ELF-1 (cell line): ENCODE results near the gene SLC12A3.
"Not testable (repeated sequence)": the region's sequence is repeated elsewhere in the genome, so short reads cannot be mapped to it uniquely, and the experiment has no call there.

Experiments used
- DNase-seq: peaks from one replicate; pipeline ENCODE4 v3.0.0-alpha.2; 2016; ENCODE audit warnings: low read depth, low spot score

The SLC12A3 gene

GRCh38 chr16:56918467-56919012 is 53.5 kb downstream of the SLC12A3 start:
- DNase-seq, result no peak

- peak; percentile 89 for DNase-seq
Observed at GRCh38 chr16:56919099-56919800, 54.2 kb downstream of the SLC12A3 start.

GRCh38 chr16:56921571-56921970 is 56.6 kb downstream of the SLC12A3 start:
- peak; percentile 65 for DNase-seq

- no peak for DNase-seq
Observed at GRCh38 chr16:56923481-56924091, 58.6 kb downstream of the SLC12A3 start.

- DNase-seq, result no peak
Observed at GRCh38 chr16:56927471-56927870, 62.5 kb downstream of the SLC12A3 start.

- no peak for DNase-seq
Observed at GRCh38 chr16:56929639-56930038, 64.6 kb downstream of the SLC12A3 start.

- DNase-seq, result peak; percentile 22
Observed at GRCh38 chr16:56930486-56931270, 65.7 kb downstream of the SLC12A3 start.

GRCh38 chr16:56931271-56931891 is 66.4 kb downstream of the SLC12A3 start:
- DNase-seq, result peak; percentile 37

GRCh38 chr16:56931892-56932720 is 67.1 kb downstream of the SLC12A3 start, which contains the start of gene HERPUD1:
Gene HERPUD1 (plus strand): TSS chr16:56932142. CDS start chr16:56932245, 103 bp downstream.
- DNase-seq, result peak; percentile 98

GRCh38 chr16:56932721-56933619 is 68.0 kb downstream of the SLC12A3 start:
- DNase-seq, result peak; percentile 62

- no peak for DNase-seq
Observed at GRCh38 chr16:56933828-56934598, 69.0 kb downstream of the SLC12A3 start.

GRCh38 chr16:56934599-56935145 is 69.7 kb downstream of the SLC12A3 start:
- not testable (repeated sequence) for DNase-seq

- DNase-seq, result no peak
Observed at GRCh38 chr16:56935201-56935600, 70.2 kb downstream of the SLC12A3 start.

GRCh38 chr16:56936491-56936890 is 71.5 kb downstream of the SLC12A3 start:
- DNase-seq, result no peak

GRCh38 chr16:56936950-56937349 is 71.9 kb downstream of the SLC12A3 start:
- DNase-seq, result no peak

- DNase-seq, result no peak
Observed at GRCh38 chr16:56938664-56939513, 73.9 kb downstream of the SLC12A3 start.

- no peak for DNase-seq
Observed at GRCh38 chr16:56939801-56940200, 74.8 kb downstream of the SLC12A3 start.

GRCh38 chr16:56941092-56941491 is 76.1 kb downstream of the SLC12A3 start:
- DNase-seq, result no peak
